NCI-H2081 (cell line): Measurements from ENCODE around the gene CATSPER2.
"Not testable (repeated sequence)": the region's sequence is repeated elsewhere in the genome, so short reads cannot be mapped to it uniquely, and the experiment has no call there.

Experiments
- DNase-seq, 2 experiments: peaks; one replicate each; lab custom pipeline; 2025; lab: John Stamatoyannopoulos, UW

The CATSPER2 gene

DNA sequence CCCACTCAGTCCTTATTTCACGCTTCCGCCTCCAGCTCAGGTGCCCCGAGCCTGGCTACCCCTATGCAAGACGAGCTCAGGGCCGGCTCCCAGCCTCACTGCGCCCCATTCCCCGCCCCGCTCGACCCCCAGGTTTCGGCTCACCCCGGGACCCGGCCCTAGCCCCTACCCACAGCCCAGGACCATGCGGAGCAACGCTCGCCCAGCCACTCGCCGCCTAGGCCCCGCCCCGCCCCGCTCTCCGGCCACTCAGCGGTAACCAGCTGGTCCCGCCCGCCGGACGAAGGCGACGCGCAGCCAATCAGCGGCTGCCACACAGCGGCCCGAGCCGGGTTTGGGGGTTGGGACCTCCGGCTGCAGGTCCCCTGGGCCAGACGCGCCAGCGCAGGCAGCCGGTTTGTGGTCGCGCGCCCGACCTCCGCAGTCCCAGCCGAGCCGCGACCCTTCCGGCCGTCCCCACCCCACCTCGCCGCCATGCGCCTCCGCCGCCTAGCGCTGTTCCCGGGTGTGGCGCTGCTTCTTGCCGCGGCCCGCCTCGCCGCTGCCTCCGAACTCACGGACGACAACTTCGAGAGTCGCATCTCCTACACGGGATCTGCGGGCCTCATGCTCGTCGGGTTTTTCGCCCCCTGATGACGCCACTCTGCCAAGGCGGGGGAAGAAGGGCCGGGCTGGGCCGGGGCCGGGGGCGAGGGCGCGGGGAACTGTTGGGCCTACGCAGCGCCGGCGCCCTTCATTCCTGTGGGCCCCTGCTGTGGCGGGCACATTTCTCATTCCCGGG is at the start of gene CATSPER2:
CATSPER2 (minus strand) TSS at position 196 of the 781 bp plus-strand sequence. CDS start 783 bp downstream, outside the sequence.
- no peak for DNase-seq

DNA sequence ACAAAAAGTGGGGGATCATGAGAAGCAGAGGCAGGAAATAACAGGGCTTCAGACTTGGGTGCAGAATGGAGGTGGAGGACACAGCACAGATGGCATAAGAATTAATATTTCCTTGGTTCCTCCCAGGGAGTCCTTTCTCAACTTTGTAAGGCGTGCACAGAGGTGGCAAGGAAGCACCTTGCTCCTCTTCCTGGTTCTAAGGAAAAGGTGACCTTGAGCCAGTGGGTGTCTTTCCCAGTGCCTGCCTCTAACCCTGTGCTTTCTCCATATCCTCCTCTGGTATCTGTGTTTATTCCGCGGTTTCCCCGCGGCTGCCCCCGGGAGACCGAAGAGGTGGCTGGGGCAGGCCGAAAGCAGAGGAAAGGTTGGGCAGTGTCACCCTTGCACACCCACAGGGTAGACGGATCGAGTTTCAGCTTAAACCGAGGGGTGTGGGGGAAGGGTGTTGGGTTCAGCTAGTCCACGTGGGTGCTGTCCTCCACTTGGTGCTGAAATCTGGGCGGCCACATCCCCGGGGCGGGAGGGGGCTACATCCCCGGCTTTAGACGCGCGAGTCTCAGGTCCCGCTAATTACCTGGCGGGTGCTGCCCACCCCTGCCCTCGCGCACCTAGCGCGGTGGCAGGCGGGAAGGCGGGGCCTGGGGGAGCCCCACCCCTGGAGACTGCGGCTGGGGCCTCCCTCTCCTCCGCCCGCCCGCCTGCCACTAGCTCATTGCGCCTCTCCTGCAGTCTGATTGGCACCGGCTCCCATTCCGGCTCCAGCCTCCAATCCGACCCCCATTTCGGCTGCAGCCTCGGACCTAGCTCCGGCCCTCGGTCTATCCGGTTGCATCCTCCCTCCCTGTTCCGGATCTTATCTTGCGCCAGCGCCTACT is 44.7 kb upstream of the CATSPER2 start, which contains the start of gene CKMT1A:
CKMT1A (plus strand) TSS at position 712 of the 875 bp plus-strand sequence. CDS start 192 bp downstream, outside the sequence.
- DNase-seq: not testable (repeated sequence)

DNA sequence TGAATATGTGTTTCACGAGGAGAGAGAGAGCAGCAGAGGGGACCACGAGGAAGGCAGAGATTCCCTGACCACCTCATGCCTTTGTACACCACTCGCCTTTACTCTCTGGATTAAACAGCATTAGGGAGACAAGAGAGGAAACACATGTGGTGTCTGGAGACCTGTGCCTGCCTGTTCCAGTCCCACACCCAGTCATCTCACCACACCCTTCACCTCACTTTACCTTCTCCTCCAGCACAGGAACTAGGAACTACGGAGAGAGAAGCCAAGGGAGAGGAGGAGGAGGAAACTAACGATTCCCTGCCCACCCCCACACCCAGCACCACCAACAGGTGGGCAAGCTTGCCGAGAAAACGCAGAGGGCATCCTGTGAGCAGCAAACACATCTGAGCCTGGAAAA is 44.0 kb upstream of the CATSPER2 start:
- not testable (repeated sequence) for DNase-seq

DNA sequence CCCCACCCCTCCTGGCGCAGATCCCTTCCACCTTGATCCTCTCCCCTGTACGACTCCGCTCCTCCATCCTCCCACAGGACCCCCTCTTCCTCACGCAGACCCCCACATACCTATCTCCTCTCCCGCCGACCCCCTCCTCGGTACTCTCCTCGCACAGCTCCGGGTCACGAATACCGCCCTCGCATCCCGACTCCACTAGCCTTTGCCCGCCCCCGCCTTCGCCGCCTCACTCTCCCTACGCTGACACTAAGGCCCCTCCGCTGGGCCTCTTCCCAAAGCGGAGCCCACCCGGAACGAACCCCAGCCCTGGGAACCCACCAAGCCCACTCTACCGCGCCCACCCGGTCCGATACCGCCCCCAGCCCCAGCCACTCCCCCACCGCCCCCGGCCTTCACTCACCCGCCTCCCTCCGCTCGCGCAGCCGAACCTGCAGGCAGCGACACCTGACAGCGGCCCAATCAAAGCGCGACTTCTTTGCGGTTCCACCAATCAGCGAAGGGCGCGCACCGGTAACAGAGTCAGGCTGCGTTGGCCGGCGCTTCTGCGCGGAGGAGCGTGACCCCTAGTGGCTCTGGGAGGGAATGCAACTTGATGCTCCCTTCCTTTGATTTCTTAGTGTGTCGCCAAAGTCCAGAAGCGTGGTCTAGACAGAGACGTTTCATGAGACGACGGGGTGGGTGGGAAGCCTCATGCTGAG is 41.1 kb upstream of the CATSPER2 start:
- not testable (repeated sequence) for DNase-seq

DNA sequence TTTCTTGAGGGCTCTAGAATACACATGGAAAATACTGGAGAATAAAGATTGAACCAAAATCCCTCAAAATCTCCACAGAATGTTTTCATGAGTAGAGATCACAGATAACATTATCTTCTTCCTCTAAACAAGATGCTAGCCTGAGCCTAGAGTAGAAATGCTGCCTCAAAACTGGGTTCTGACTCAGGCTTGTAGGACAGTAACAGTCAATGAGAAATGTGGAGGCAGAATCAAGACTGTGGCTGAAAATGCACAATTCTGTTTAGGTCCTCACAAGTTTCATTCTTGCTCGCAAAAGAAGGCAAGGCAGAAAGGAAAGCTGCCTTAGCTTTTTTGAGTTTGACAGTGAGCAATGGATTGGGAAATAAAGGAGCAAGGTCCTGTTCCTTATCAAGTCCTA is 25.5 kb upstream of the CATSPER2 start:
- DNase-seq: not testable (repeated sequence)

DNA sequence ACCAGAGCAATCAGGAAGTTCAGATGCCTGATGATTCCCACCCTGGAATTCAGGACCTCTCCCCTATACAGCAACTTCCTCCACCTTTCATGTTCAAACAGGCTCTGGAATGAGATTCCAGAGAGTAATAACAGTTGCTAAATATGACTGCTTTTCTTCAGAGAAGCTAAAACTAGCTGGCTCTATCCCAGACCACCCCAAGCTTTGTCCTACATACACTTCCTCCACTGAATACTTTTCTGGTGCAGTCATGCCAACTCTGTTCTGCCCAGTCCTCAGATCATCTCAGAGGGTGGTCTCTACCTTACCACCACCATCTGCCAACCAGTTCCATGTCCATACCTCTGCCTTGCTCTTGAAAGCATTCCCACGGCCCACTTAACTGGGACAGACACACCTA is 17.5 kb upstream of the CATSPER2 start:
- DNase-seq: not testable (repeated sequence)

DNA sequence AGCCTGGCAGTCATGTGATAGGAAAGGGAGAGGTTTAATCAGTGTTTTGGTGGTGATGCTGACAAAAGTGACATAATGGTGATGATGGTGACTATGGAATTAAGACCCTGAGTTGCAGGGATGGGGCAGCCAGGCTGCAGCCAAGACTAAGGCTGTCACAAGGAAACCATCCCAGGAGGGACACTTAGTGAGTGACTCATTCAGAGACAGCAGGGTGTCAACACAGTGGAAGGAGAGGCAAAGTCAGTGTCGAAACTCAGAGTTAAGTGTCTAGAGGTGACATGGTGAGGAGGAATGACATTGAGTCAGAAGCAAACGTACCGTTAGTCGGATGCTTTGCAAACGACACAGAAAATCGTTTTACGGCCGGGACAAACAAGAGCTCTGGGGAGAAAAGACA is 14.7 kb upstream of the CATSPER2 start:
- DNase-seq: not testable (repeated sequence)

DNA sequence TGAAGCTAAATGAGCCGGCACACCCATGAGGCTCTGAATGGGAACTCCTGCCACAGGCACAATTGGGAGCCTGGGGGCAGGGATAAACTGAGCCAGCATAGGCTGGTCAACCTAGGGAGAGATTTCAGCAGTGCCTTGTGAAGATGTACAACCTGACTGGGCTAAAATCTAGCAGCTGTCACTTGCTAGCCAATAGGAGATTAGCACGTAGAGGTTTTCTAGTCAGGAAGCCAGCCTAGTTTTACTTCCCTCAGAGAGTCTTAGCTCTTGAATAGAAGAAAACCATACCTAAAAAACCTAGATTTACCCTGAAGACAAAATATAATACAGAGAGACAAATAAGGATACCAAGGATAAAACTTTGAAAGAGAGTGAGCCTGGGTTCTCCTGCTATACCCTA is 13.6 kb upstream of the CATSPER2 start:
- not testable (repeated sequence) for DNase-seq

DNA sequence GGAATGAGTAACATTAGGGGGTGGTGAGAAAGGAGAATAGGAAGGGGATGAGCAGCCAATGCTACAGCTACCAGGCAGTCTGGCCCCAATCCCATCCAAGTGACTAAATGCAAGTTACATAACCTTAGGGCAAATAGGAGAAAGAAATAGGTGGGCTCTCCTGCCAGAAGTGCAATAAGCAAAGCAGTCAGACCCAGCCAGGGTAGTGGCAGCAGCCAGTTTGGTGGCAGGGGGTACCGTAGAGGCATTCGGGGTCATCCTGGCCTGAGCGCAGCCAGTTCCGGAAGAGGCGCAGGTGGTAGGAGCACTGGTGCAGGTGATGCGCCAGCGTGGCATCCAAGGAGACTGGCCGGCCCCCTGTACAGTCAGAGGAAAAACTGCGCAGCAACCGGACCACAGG is 11.1 kb upstream of the CATSPER2 start:
- not testable (repeated sequence) for DNase-seq

DNA sequence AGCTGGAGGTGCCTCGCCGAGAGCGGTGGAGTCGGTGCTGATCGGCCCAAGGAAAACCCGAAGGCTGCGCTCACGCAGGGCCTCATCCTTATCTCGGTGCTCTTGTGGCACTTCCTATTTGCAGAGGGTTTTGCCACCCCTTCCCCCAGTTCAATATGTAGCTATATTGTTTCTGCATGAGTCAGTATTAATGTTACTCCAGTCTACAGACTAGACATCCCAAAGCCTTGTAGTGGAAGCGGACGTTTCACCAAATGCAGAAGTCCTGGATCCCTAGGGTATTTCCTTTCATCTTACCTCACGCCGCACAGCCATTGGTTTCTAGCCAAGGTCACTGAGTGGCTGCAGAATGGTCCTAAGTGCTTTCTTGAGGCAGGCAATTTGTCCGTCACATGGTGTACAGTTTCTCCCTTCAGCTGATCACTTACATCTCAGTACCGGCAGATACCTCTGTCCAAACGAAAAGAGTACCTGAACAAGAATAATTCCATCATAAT is 834 bp upstream of the CATSPER2 start:
- not testable (repeated sequence) for DNase-seq

DNA sequence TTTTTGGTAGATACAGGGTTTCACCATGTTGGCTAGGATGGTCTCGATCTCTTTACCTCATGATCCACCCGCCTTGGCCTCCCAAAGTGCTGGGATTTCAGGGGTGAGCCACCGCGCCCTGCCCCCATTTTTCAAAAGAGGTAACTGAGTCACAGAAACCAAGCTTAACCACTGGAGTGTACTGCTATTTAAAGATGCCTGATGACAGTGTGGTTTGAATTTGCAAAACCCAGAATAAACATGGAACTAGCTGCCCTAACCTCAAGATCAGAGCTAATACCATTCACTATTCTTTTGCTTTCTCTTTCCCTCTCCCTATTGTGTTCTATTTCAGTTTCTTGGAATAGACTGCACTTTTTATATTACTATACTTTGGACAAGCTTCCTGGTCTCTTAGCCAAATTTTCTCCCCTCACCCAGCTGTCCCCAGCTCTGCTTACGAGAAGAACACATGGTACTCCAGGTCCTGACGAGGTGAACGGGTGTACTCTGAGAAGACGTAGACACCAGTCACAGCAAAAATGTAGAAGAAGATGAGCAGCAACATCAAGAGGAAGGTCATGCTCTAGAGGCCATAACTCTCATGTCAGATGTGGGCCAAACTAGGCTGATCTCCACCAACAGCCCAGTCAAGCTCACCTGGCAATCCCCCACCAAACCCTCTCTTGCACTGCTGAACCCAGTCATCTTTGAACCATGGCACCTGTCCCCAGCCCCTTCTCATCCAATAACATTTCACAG is 10.0 kb downstream of the CATSPER2 start:
- DNase-seq: not testable (repeated sequence)

DNA sequence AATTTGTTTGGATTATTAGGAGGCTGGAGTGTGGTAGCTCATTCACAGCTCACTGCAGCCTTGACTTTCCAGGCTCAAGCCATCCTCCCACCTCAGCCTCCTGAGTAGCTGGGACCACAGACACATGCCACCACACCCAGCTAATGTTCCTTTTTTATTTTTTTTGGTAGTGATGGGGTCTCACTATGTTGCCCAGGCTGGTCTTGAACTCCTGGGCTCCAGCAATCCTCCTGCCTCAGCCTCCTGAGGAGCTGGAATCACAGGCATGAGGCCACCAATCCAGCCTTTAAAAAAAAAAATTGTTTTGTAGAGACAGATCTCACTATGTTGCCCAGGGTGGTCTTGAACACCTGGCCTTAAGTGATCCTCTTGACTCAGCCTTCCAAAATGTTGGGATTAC is 21.7 kb downstream of the CATSPER2 start:
- not testable (repeated sequence) for DNase-seq

DNA sequence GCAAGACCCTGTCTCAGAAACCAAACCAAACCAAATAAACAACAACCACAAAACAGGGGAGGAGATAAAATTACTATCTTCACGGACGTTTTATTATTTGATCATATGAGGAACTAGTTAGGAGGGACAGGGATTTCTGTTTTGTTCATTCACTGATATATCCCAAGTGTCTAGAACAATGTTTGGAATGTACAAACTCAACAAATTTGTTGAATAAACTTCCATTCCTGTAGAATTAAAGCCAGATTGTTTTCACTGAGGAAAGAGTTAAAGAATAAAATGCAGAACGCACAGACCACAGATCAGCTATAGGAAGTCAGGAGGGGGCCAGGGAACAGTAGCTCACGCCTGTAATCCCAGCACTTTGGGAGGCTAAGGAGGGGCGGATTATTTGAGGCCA is 23.5 kb downstream of the CATSPER2 start:
- no peak for DNase-seq

DNA sequence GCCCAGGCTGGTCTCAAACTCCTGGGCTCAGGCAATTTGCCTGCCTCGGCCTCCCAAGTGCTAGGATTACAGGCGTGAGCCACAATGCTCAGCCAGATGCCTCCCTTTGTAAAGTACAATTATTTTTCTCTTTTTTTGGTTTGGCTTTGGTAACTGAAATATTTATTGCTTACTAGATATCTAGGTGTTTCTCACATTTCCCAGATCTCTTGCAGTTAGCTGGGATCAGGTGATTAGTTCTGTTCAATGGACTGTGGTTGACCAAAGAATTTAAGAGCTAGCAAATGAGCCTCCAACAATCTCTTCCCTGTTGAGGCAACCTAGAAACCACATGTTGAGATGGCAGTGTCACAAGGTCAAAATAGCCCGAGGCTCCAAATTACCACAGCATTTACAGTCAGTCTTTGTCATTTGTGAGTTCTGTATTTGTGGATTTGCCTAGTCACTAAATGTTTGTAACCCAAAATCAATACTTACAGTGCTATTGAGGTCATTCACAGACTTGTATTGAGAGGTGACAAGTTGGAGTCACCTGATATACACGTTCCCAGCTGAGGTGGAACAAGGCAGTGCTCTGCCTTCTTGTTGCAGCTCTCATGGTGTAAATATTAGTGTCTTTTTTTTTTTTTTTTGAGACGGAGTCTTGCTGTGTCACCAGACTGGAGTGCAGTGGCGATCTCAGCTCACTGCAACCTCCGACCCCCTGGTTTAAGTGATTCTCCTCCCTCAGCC is 26.4 kb downstream of the CATSPER2 start:
- DNase-seq: not testable (repeated sequence)

DNA sequence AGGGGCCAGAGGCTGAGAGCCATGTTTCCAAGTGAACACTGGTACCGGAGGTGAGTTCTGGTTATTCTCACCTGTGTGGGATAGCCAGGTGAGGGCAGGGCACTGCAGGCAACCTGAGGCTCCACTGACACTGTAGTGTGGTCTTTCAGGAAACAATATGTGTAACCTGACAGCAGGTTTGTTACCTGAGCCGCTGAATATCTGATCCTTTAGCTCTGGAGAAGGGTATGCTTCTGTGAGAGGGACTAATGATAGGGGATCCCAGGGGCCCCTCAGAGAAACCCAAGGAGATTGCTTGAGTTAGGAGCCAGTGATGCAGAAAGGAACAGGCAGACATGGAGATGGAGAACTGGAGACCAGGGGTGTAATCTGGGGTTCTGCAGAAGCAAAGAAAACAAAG is 29.9 kb downstream of the CATSPER2 start, which contains the start of gene STRC:
STRC (minus strand) TSS at position 101 of the 400 bp plus-strand sequence; CDS start at position 23, 78 bp downstream.
- DNase-seq: not testable (repeated sequence)

DNA sequence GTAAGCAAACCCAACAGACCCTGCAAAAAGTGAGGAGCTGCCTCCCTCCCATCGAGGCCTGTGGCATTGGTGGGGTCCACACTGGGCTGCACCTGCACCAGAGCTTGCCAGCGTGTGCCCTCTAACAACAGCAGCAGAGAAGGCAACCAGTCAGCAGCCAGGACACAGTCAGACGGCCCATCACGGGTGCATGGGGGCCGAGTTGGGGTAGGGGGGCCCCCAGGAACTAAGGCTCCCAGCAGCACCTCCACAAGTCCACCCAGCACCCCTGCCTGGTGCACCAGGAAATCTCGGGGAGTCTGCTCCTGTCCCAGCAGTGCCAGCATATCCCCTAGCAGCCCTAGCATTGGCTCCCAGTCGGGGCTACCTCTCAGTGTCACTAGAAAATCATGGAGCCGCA is 30.9 kb downstream of the CATSPER2 start:
- not testable (repeated sequence) for DNase-seq

DNA sequence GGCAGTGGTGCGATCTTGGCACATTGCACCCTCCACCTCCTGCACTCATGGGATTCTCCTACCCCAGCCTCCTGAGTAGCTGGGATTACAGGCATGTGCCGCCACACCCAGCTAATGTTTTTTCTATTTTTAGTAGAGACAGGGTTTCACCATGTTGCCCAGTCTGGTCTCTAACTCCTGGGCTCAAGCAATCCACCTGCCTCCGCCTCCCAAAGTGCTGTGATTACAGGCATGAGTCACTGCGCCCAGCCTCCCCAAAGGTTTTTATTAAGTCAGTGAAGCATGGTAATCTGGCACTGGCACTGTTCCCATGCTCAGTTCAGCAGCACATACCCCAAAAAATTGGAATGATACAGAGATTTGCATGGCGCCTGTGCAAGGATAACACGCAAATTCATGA is 46.4 kb downstream of the CATSPER2 start:
- DNase-seq: not testable (repeated sequence)

DNA sequence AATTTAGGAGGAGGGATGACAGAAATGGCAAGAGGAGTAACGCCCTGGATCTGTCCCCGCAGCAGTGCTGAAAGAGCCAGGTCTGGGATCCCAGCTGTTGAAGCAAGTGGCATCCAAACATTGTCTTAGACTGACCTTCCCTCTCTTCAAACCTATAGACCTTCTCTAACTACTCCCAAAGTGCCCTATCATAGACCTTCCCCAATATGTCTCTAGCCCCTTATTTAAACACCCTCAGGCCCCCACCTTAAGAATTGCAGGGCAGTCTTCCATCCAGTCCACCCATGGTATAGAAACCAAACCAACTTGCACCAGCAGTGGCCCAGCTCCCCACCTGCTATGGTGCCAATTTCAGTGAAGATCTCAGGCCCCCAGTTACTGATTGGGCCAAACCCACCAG is 48.4 kb downstream of the CATSPER2 start:
- DNase-seq: not testable (repeated sequence)

DNA sequence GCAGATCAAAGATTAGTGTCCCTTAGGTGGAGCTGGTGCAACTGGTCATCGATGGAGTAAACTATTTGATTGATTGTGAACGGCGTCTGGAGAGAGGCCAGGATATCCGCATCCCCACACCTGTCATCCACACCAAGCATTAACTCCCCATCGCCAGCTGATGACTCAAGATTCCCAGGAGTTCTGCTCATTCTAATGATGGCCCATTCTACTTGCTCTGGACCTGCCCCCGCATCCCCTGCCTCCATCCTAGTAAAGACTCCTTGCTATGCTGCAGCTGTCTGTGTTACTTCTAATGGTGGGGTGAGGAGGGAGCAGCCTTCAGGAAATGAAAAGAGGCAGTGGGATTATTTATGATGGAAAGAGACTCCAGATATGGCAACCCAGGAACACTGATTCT is 49.5 kb downstream of the CATSPER2 start:
- DNase-seq: not testable (repeated sequence)
